Stimulated activated naive CD4-positive, alpha-beta T cell treated with Interleukin-2 at 50 U/mL for 16 hours (primary cell): ENCODE measurements around the gene IFI44.

Source experiments
- DNase-seq: peaks from one replicate; lab custom pipeline; 2025; lab: John Stamatoyannopoulos, UW

The IFI44 gene

GRCh38 chr1:78712467-78713051 lies 62.9 kb downstream of the IFI44 start:
- DNase-seq: no peak

- no peak for DNase-seq
Observed at GRCh38 chr1:78713297-78713696, 63.7 kb downstream of the IFI44 start.
